Activated CD4-positive, alpha-beta T cell treated with anti-CD3 and anti-CD28 coated beads for 48 hours (primary cell): Measurements from ENCODE around the gene DOK5.
"Not testable (repeated sequence)": the region's sequence is repeated elsewhere in the genome, so short reads cannot be mapped to it uniquely, and the experiment has no call there.

Experiments used
- DNase-seq: peaks from one replicate; pipeline ENCODE4 v3.0.0-alpha.2; 2020

The DOK5 gene

DNA sequence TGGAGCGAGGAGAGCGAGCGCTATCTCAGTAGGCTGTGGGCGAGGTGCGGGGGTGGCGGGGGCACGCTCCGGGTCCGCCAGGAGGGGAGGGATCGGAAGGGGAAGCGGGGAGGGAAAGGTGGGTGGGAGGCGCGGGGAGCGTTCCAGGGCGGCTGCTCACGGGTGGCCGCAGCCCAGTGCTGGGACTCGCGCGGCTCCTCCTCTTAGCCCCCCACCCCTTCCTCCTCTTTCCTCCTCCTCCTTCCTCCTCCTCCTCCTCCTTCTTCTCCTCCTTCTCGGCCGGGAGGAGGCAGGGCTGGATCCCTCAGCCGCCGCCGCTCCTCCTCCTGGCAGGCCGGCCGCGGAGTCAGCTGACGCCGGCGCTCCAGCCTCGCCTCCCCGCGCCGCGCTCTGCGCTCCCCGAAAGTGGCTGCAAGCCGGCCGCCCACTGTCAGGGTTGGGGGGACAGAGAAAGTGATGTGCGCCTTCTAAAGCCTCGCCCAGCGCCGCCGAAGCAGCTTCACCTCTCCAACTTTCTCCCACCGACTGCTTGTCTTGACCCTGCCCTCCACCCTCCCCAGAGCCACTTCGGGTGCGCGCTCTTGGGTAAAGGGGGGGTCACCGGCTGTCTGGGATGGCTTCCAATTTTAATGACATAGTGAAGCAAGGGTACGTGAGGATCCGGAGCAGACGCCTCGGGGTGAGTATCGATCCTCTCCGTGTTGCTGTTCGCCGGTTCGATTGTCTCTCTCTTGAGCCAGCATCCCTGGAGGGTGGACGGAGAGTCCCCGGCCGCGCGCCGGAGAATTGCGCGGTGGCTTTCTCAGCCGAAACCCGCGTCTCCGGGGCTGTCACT, at the start of gene DOK5:
Gene DOK5 (plus strand): TSS at position 260 of the 835 bp plus-strand sequence. CDS start 354 bp downstream, at position 614.
- DNase-seq: peak; percentile 11

DNA sequence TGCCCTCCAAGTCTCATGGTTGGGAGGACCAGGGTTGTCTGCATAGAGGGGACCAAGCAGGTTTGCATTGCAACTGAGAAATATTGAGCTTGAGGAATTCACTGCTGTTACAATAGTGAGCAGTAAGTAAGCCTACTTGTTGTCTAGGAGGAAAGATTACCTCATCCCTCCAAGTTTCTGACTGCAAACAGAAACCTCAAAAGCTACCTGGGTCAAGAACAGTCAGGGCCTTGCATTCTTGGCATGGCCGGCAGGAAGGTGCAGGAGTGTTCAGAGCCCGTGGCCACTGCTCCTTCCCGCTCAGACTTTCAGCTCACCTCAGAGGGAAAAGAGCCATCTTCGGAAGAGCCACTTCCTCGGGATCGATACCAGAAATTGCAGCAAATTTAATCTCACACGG, 46.0 kb upstream of the DOK5 start:
- DNase-seq: no peak

DNA sequence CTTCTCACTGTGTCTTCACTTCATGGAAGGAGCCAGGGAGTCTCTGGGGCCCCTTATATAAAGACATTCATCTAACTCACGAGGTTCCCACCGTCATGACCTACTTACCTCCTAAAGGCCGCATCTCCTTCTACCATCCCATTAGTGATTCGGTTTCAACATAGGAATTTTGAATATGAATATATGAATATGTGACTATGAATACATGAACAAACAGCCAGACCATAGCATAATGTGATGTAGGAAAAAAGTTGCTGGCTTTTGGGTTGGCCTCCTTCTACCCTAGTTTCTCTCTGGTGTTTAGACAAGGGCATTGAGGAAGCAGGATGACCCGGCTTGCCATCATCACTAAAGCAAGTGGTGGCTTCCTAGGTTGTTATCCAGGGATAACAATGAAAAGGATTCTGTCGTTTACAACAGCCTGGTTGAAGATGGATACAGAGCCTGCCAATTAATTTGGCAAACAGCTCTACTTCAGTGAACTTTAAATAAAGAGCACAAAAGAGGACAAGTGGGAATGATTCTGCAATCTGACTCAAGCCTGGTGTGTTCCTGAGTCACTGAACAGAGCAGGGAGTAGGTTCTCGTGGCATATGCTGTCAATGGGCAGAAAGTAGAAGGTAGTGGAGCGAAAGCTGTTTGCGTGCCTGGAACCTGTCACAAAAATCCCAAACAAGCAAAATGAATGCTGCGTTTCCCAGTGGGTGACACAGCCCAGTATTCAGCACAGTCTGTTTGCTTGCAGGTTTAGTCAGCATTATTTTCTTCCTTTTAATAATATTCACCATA, 44.0 kb upstream of the DOK5 start:
- no peak for DNase-seq

DNA sequence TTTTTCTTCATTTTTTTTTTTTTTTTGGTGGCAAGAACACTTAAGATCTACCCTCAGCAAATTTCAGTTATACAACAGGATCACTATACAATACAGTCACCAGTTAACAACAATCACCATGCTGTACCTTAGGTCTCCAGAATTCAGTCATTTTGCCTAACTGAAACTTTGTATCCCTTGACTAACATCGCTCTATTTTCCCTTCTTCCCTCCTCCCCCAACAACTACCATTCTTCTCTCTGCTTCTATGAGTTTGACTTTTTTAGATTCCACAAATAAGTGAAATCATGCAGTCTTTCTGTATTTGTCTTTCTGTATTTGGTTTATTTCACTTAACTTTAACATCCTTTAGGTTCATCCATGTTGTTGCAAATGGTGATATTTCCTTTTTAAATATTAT, 42.4 kb upstream of the DOK5 start:
- DNase-seq: no peak

DNA sequence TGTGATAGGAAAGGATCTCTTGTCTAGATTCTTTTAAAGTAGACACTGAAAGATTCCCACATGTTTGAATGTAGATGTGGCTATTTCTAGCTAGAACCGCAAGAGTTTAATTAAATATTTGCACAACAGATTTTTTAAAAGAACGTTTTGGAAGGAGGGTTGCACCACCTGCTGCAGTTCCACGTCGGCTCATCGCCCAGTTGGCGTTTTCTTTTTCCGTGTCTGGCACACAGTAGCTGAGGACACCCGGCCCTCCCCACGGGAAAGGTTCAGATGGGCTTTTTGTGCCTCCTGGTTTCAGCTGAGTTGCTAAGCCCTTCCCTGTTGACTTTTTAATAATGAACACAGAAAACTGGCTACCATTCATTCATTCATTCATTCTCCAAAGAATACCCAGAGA, 41.8 kb upstream of the DOK5 start:
- no peak for DNase-seq

DNA sequence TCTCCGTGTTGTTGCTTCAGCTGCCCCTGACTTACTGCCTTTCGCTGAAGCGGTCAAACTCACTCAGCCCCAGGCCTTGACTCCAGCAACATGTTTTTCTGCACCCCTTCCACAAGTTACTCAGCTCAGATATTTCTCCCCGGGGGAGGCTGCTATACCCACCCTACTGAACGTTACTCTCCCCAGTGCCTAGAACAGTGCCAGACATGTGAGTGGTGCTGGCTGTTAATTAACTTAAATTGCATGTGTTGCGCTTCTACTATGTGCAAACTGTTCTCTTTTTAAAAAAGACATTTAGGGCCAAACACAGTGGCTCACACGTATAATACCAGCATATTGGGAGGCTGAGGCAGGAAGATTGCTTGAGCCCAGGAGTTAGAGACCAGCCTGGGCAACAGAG, 41.2 kb upstream of the DOK5 start:
- DNase-seq: no peak

DNA sequence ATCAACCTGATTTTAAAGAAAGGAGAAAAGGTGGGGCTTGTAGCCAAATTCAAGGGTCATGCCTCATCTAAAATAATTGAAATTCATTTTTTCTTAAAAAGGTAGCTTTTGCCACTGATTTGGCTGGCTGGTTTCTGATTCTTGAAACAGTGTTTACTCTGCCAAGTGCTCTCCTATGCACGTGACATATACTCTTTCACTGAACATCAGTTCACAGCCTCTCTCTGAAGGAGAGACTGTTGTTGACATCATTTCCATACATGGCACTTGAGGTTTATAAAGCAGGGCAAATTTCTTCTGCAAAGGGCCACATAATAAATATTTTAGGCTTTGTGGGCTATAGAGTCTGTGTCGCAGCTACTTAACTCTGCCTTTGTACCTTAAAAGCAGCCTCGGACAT, 40.4 kb upstream of the DOK5 start:
- no peak for DNase-seq

DNA sequence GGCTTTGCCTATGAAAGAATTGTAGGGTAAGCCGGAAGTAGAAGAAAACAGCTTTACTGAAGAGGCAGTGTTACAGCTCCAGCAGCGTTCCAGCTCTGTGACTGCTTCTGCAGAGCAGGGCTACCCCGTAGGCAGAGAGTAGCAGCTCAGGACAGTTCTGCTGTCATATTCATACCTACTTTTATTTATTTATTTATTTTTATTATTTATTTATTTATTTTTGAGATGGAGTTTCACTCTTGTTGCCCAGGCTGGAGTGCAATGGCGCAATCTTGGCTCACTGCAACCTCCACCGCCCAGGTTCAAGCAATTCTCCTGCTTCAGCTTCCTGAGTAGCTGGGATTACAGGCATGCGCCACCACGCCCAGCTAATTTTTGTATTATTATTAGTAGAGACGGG, 39.0 kb upstream of the DOK5 start:
- DNase-seq: not testable (repeated sequence)

DNA sequence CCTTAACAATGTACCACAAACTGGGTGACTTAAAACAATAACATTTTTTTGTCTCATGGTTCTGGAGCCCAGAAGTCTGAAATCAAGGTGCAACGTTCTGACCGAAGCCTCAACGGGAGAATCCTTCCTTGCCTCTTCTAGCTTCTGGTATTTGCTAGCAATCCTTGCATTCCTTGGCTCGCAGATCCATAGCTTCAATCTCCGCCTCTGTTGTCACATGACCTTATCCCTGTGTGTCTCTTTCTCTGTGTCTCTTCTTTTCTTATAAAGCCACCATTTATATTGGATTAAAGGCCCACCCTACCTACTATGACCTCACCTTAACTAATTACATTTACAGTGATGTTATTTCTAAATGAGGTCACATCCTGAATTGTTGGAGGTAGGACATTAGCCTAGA, 37.2 kb upstream of the DOK5 start:
- DNase-seq: no peak

DNA sequence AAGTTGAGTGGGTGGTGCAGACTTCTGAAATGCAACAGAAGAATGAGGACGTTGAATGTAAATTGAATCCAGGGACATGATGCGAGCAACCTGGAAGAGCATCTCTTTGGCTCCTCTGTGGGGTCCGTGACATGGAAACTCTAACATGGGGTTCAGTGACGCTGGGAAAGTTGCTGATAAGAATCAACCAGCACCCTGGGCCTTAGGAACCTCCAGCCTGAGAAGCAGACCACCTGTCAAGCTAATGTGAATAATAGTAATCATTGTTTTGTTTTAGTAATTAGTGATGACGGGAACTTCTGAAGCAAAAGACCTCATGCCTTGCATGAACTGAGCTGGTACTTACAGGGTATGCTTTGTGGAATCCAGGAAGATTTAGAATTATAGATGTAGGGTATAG, 25.2 kb upstream of the DOK5 start:
- no peak for DNase-seq

DNA sequence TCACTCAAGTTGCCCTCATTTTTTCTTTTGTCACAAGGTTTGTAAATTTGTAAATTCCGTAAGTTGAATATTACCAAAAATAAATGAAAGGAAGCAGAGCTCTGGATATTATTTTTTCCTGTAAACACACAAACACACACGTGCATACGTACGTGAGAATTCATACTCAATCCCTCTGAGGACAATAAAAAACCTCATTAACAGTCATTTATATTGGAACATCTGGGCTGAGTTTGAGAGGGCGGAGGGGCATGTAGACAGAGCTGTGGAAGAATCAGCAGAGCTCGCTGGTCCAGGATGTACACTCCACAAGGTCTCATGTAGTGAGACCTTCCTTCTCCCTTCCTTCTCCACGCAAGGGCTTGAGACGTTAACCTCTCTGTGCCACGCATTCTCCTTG, 24.2 kb upstream of the DOK5 start:
- DNase-seq: no peak

DNA sequence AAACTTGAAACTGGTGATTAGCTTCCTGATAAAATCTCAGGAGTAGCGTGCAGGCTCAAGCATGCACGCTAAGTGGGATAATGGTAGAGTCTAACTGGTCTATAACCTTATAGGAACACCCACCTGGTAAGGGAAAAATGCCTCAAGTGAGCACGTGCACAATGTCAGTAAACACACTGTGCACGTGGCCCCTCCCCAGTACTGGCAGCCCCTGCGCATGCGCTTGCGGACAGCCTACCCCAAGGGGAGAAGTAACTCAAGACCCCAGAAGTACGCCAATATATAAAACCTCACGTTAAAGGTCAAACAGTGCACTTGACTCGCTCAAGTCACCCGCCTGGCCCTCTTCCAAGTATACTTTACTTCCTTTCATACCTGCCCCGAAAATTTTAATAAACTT, 23.1 kb upstream of the DOK5 start:
- DNase-seq: no peak

DNA sequence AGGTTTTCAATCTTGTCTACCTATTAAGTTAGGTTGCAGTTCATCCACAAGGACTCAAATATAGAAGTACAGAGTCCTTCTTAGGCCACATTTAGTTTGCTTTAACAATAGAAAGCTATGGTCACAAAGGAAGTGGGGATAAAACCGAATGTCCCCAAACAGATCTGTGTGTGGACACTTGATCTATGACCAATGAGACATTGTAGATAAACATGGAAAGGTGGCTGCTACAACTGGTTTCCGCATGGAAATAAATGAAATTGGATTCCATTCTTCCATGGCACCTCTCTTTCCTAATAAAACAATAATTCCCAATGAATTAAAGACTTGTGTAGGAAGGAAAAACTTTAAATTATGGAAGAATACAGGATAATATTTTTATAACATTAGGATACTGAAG, 20.4 kb upstream of the DOK5 start:
- DNase-seq: no peak

DNA sequence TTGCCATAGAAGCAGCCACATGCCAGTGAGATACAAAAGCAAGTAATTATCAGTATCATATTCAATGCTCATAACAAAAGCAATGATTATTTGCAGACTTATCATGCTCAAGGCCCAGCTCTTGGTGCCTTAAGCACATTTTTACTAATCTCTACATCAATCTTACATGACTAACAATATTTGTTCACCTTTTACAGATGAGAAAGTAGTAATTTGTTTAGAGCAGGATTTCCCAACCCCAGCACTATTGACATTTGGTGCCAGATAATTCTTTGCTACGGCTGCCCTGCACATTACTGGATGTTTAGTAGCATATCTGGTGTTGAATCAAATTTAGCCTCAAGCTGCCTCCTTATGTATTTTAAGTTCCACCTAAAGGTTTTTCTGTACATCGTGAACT, 19.0 kb upstream of the DOK5 start:
- DNase-seq: no peak

DNA sequence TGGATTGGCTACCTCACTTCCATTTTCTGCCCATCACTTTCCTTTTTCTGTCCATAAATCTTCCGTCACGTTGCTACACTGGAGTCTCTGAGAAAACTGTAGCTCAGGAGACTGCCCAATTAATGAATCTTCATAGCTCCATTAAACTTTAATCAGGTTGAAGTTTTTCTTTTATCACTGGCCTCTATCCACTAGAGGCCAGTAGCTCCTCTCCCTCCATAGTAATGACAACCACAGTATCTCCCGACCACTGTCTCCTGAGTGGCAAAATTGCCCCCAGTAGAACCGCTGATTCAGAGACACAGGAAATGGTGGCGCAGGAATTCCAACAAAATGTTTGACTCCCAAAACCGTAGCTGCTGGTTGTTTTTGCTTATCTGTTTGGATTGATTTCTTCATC, 18.4 kb upstream of the DOK5 start:
- DNase-seq: no peak

DNA sequence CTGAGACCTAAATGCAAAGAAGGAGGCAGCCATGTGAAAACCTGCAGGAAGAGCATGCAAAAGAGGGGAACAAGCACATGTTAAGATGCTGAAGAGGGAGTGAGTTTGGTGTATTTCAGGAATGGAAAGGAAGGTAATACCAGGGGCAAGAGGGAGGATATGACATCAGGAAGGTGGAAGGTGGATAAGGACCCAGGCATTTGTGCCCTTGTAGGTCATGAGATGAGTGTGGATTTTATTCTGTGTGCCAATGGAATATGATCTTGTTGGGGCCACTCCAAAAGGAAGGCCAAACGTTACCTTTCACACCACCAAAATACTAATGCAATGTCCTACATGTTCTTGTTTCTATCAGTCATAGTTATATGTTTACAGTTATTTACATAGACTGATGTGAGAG, 17.2 kb upstream of the DOK5 start:
- DNase-seq: no peak

DNA sequence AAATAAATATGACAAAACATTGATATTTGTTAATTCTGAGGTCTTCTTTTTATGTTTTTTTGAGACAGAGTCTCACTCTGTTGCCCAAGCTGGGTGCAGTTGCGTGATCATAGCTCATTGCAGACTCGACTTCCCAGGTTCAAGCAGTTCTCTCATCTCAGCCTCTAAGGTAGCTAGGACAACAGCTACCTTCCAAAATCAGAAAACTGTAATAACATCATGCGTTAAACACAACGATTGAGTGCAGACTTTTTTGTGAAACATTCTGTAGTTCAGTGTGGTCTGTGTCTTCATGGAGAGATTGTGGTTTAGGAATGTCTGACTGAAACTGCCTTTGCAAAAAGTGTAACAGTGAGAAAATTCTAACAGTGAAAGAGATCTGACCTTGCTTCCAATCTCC, 16.1 kb upstream of the DOK5 start:
- DNase-seq: no peak

DNA sequence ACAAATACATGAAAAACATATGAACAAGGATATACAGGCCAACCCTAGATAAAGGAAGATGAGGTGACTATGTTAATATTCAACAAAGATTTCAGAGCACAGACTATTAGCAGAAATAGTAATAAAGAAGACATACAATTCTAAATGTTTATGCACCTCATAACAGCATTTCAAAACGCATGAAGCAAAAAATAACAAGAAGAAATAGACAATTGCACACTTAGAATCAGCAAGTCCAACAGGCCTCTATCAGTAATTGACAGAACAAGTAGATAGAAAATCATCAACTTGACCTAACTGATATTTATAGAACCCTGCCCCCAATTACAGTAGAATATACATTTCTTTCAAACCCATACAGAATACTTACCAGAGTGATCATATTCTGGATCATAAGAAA, 11.4 kb upstream of the DOK5 start:
- no peak for DNase-seq

DNA sequence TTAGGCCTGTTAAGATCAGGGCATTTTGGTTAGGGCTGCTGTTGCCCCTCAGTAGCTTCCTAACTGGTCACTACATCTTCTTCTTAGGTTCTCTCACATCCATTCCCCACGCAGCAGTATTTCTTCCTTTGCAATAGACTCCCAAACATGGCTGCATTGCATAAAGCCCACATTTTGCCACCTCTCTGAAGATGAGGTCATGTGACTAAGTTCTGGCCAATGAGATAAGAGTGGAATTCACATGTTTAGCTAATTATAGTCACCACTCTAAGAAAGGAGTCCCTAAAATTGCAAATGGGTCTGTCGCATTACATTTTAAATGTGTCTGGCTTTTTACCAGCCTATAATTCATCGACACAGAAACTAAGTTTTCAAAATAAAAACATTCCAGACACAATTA, 9.3 kb upstream of the DOK5 start:
- DNase-seq: no peak

DNA sequence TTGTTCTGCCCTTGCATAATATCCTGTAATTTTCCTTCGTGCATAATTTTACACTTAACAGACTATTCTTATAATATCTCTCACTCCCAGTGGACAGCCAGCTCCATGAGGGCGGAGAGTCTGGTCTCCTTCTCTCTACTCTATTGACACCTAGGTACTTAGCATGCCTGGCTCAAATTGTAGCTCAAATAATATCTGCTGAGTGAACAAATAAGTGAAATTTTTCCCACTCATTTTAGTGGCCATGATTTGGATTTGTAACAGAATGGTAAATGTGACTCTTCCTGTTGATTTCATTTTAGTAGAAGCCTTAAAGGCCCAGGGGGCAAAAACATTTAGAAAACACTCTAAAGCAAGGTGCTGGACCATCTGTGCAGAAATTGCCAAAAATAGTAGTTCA, 7.8 kb upstream of the DOK5 start:
- DNase-seq: no peak

DNA sequence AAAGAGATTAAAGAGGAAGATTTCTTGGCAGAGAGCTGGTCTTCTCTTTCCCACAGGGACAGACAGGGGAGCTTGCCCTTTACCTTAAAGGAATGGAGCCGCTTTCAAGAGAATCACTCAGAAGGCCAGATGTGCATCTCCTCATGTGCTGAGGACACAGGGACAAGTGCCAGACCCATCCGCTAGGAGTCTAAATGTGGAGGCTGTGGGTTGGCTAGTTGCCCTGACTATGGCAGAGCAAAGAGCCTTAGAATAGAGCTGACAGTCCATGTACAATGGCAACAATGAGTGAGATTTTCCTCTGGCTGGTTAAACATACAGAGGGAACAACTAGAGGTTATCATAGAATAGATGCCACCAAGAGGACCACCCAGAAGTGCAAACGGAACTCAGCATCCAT, 7.3 kb upstream of the DOK5 start:
- no peak for DNase-seq

DNA sequence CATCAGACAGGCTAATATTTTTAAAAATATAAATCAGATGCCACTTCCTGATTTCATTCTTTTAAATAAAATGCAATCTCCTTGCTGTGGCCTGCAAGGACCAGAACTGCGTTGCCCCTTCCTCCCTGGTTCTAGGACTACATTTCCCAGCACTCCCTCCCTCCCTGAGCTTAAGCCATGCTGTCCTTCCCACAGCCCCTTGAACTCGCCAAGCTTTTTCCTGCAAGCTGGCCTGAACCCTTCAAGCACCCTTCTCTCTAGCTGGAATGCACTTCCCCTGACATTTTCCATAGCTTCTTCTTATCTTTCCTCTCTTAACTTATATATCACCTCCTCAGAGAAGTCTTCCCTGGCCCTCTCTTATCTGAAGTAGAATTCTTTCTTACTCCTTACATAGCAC, 6.1 kb upstream of the DOK5 start:
- DNase-seq: no peak

DNA sequence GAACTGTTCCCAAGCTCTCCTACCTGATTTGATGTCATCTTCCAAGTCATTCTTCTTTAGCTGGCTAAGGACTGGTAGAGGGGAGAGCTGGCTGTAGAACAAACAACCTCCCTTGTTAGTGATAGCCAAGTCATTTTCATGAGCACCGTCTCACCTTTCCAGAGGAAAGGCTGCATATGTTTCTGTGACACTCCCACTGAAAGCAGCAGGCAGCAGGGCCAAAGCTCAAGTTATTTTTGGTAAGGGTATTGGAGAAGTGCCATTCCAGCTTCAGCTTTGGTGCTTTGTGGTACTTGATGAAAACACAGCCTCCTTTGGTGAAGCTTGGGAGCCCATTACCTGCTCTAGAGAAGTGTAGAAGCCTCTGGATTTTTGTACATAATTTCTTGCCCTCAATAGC, 5.4 kb upstream of the DOK5 start:
- no peak for DNase-seq

DNA sequence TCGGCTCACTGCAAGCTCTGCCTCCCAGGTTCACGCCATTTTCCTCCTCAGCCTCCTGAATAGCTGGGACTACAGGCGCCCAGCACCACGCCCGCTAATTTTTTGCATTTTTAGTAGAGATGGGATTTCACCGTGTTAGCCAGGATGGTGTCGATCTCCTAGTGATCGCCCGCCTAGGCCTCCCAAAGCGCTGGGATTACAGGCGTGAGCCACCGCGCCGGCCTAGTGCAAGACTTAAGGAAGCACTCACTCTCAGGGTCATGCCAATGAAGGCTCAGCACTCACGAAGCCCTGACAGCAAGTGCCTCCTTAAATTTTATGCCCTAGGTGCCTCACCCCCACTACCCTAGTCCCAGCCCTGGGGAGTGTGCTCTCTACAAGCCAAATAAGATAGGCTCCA, 4.7 kb upstream of the DOK5 start:
- no peak for DNase-seq

DNA sequence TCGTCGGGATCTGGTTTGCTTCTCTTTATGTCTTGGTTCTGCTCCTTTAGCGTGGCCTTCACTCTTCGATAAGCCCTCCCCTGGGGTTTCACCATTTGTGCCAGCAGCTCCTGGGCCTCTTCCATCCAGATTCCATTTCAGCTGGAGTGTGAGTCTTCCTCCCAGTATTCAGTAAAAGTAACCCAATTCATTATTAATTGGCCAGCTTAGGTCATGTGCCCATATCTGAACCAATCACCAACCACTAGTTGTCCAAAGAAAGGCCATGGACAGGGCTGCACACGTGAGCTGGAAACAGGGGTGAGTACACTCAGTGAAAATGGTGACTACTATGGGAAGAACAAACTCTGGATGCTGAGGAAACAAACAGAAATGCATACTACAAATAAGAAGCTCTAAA, 2.8 kb upstream of the DOK5 start:
- no peak for DNase-seq
